Mononuclear cell (primary cell): ENCODE data around the gene ARHGEF11. TPM values are rescaled to one million over a fixed set of nuclear protein-coding genes. Genes with fewer than 3 reads are reported as not detected.

Experiments
- H3K27me3 ChIP-seq: 2 replicates; pipeline ENCODE4 v1.6.0; 2011; ENCODE audit warnings: low read length, control low read depth; ENCODE audit not compliant: insufficient read depth
- H3K4me1 ChIP-seq: 2 replicates; pipeline ENCODE4 v1.5.1; 2011; ENCODE audit warnings: mild to moderate bottlenecking, low read length, control low read depth; ENCODE audit not compliant: insufficient read depth
- H3K4me3 ChIP-seq: 2 replicates; pipeline ENCODE4 v1.5.1; 2011; ENCODE audit warnings: mild to moderate bottlenecking, low read length, moderate library complexity
- H3K9me3 ChIP-seq: 2 replicates; pipeline ENCODE4 v1.5.1; 2011; ENCODE audit warnings: low read depth, mild to moderate bottlenecking, control low read depth, low read length
- total RNA-seq: library from RNA; depleted of rRNA; stranded (reverse); fragments of >200 nt; gene quantifications from one replicate; pipeline ENCODE4 v1.2.3, GENCODE V29; 2012

Gene ARHGEF11
- total RNA-seq, 1 donor = 18.3 TPM

- no peaks in the 10 kb centered on the region for H3K27me3 ChIP-seq
- H3K4me1 ChIP-seq = no peaks in the 10 kb centered on the region
These were observed 103.0 kb downstream of the ARHGEF11 start for GRCh38 chr1:156942576-156942975.

GRCh38 chr1:156942176-156942575, 103.4 kb downstream of the ARHGEF11 start:
- H3K4me3 ChIP-seq = no peak overlapping the region
- no peaks in the 10 kb centered on the region for H3K27me3 ChIP-seq
- H3K4me1 ChIP-seq = no peaks in the 10 kb centered on the region
- no peaks in the 10 kb centered on the region for H3K9me3 ChIP-seq

More at GRCh38 chr1:156942576-156942975, 103.0 kb downstream of the ARHGEF11 start:
- Histone ChIP-seq H3K9me3 (no peaks in the 10 kb centered on the region), H3K4me3 (no peak overlapping the region)

GRCh38 chr1:156941675-156942074, 103.9 kb downstream of the ARHGEF11 start:
- no peaks in the 10 kb centered on the region for H3K27me3 ChIP-seq
- H3K9me3 ChIP-seq = no peaks in the 10 kb centered on the region
- no peak overlapping the region for H3K4me3 ChIP-seq
- no peaks in the 10 kb centered on the region for H3K4me1 ChIP-seq

- Histone ChIP-seq H3K4me1 (no peaks in the 10 kb centered on the region), H3K4me3 (no peak overlapping the region), H3K27me3 (no peaks in the 10 kb centered on the region), H3K9me3 (no peaks in the 10 kb centered on the region)
These were observed 105.7 kb downstream of the ARHGEF11 start for GRCh38 chr1:156939786-156940334.

GRCh38 chr1:156938813-156939212, 106.7 kb downstream of the ARHGEF11 start:
- no peaks in the 10 kb centered on the region for H3K9me3 ChIP-seq
- H3K27me3 ChIP-seq = no peaks in the 10 kb centered on the region
- no peaks in the 10 kb centered on the region for H3K4me1 ChIP-seq
- H3K4me3 ChIP-seq = no peak overlapping the region

- no peak overlapping the region for H3K4me3 ChIP-seq
- no peaks in the 10 kb centered on the region for H3K4me1 ChIP-seq
- no peaks in the 10 kb centered on the region for H3K27me3 ChIP-seq
- H3K9me3 ChIP-seq = no peaks in the 10 kb centered on the region
These were observed 107.7 kb downstream of the ARHGEF11 start for GRCh38 chr1:156937883-156938282.

GRCh38 chr1:156936721-156937220, 108.8 kb downstream of the ARHGEF11 start:
- Histone ChIP-seq H3K4me1 (no peaks in the 10 kb centered on the region), H3K4me3 (no peak overlapping the region), H3K27me3 (no peaks in the 10 kb centered on the region), H3K9me3 (no peaks in the 10 kb centered on the region)

GRCh38 chr1:156936191-156936590, 109.4 kb downstream of the ARHGEF11 start:
- Histone ChIP-seq H3K27me3 (no peaks in the 10 kb centered on the region), H3K9me3 (no peaks in the 10 kb centered on the region), H3K4me1 (peaks cover 1% of the 10 kb centered on the region), H3K4me3 (no peak overlapping the region)

GRCh38 chr1:156935505-156936128, 109.9 kb downstream of the ARHGEF11 start:
- H3K4me1 ChIP-seq = peaks cover 6% of the 10 kb centered on the region
- no peaks in the 10 kb centered on the region for H3K9me3 ChIP-seq
- H3K27me3 ChIP-seq = no peaks in the 10 kb centered on the region
- no peak overlapping the region for H3K4me3 ChIP-seq

GRCh38 chr1:156933136-156933535, 112.4 kb downstream of the ARHGEF11 start:
- Histone ChIP-seq H3K4me1 (peaks cover 6% of the 10 kb centered on the region), H3K4me3 (no peak overlapping the region), H3K27me3 (peaks cover 11% of the 10 kb centered on the region), H3K9me3 (no peaks in the 10 kb centered on the region)

GRCh38 chr1:156931974-156932710, 113.4 kb downstream of the ARHGEF11 start:
- no peaks in the 10 kb centered on the region for H3K9me3 ChIP-seq
- peaks cover 21% of the 10 kb centered on the region for H3K27me3 ChIP-seq
- no peak overlapping the region for H3K4me3 ChIP-seq
- H3K4me1 ChIP-seq = peaks cover 16% of the 10 kb centered on the region

GRCh38 chr1:156931211-156931952, 114.2 kb downstream of the ARHGEF11 start:
- H3K4me3 ChIP-seq = no peak overlapping the region
- no peaks in the 10 kb centered on the region for H3K9me3 ChIP-seq
- H3K27me3 ChIP-seq = peaks cover 27% of the 10 kb centered on the region
- peaks cover 17% of the 10 kb centered on the region for H3K4me1 ChIP-seq

- H3K27me3 ChIP-seq = peaks cover 36% of the 10 kb centered on the region
- H3K4me3 ChIP-seq = no peak overlapping the region
- peaks cover 17% of the 10 kb centered on the region for H3K4me1 ChIP-seq
- H3K9me3 ChIP-seq = no peaks in the 10 kb centered on the region
These were observed 115.1 kb downstream of the ARHGEF11 start for GRCh38 chr1:156930483-156930882.

- no peak overlapping the region for H3K4me3 ChIP-seq
- peaks cover 44% of the 10 kb centered on the region for H3K27me3 ChIP-seq
- no peaks in the 10 kb centered on the region for H3K9me3 ChIP-seq
- H3K4me1 ChIP-seq = peaks cover 17% of the 10 kb centered on the region
These were observed 115.8 kb downstream of the ARHGEF11 start for GRCh38 chr1:156929596-156930238.
